ENCODE measurements around the gene GARS1. TPM values are rescaled to one million over a fixed set of nuclear protein-coding genes. Genes with fewer than 3 reads are reported as not detected.

GARS1 gene
- total and polyA plus RNA-seq, 9 of the 15 experiments (the other 6 are each of a cell fraction or from before 2014, with no cell fraction given), result 142 to 769 (median 272) TPM

DNA sequence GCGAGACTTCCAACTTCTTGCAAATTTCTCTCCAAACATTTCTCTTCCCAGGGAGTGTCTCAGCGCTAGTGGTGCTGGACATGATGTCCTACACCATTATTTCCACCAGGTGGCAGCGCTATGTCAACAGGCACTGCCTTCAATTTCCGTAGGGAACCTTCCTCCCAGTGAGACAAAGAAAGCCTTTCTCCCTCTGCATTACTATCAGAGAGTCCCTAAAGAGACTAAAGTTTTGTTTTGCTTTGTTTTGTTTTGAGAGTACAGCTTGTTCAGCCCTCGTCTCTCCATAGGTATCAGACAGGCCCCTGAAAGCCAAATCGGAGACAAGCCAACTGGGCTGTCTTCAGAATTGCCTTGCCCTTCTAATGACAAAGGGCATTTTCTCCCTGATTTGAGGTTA is 45.8 kb upstream of the GARS1 start (continued):
- TF ChIP-seq RAD21 (CRISPR knock-in tag; conservative IDR thresholded peaks at IDR 0.05 in 1 of 2, IDR thresholded peaks at IDR 0.05 in 1 of 2) (peak; percentile 57 to 80), KLF16 (IDR thresholded peaks at IDR 0.05) (0 out of 2 replicates have a peak, but pooled peaks have one; percentile 21), PYGO2 (tag; IDR thresholded peaks at IDR 0.05) (no peak), SNRNP70 (optimal IDR thresholded peaks at IDR 0.05; ENCODE audit: low read depth, low read length) (no peak), FOXK2 (conservative IDR thresholded peaks at IDR 0.05 in 1 of 2, IDR thresholded peaks at IDR 0.05 in 1 of 2; ENCODE audit: low read depth in 2 of 2) (peak; percentile 86 to 88), SMC3 (conservative IDR thresholded peaks at IDR 0.05; ENCODE audit: insufficient read depth, low read depth, low read length) (peak; percentile 38; the same call in 1 of the 2 replicates)
- TF ChIP-seq, protein P1, sequence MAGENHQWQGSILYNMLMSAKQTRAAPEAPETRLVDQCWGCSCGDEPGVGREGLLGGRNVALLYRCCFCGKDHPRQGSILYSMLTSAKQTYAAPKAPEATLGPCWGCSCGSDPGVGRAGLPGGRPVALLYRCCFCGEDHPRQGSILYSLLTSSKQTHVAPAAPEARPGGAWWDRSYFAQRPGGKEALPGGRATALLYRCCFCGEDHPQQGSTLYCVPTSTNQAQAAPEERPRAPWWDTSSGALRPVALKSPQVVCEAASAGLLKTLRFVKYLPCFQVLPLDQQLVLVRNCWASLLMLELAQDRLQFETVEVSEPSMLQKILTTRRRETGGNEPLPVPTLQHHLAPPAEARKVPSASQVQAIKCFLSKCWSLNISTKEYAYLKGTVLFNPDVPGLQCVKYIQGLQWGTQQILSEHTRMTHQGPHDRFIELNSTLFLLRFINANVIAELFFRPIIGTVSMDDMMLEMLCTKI (IDR thresholded peaks at IDR 0.05; ENCODE audit: partially characterized antibody), result no peak

DNA sequence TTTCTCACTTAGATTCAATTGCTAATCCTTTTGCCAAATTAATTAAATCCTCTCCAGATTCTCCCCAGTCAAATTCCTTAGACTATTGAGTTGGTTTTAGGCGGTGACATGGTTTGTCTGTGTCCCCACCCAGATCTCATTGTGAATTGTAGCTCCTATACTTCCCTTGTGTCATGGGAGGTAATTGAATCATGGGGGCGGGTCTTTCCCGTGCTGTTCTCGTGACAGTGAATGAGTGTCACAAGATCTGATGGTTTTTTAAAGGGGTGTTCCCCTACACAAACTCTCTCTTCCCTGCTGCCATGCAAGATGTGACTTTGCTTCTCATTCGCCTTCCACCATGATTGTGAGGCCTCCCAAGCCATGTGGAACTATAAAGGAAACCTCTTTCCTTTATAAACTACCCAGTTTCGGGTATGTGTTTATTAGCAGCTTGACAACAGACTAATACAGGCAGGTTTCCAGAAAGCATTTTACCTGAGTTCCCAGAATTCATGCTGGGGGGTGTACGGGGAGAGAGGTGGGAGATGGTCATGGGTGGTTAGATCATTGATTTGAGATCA is 44.7 kb upstream of the GARS1 start:
- H3K4me2 ChIP-seq (ENCODE audit: insufficient read depth, low read length), result no peak overlapping the region; the same call in 1 of the 2 replicates
- no peak for FAIRE-seq
- in situ Hi-C loops (cut with MboI), result no loop called here
- no peak for TF ChIP-seq HNRNPLL (IDR thresholded peaks at IDR 0.05; ENCODE audit: low read depth, low read length, poor library complexity, severe bottlenecking)
- no peak for TF ChIP-seq ZNF384 (IDR thresholded peaks at IDR 0.05; ENCODE audit: low read depth, low read length)
- TF ChIP-seq, protein P2, sequence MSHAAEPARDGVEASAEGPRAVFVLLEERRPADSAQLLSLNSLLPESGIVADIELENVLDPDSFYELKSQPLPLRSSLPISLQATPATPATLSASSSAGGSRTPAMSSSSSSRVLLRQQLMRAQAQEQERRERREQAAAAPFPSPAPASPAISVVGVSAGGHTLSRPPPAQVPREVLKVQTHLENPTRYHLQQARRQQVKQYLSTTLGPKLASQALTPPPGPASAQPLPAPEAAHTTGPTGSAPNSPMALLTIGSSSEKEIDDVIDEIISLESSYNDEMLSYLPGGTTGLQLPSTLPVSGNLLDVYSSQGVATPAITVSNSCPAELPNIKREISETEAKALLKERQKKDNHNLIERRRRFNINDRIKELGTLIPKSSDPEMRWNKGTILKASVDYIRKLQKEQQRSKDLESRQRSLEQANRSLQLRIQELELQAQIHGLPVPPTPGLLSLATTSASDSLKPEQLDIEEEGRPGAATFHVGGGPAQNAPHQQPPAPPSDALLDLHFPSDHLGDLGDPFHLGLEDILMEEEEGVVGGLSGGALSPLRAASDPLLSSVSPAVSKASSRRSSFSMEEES (CRISPR knock-in tag; IDR thresholded peaks at IDR 0.05), result peak; percentile 54; the same call in 1 of the 2 replicates
- 0 out of 2 replicates have a peak, but pooled peaks have one; percentile 22 for TF ChIP-seq POLR2H (tag; IDR thresholded peaks at IDR 0.05; ENCODE audit: low read depth)
- peak; percentile 85 for TF ChIP-seq ZNF175 (CRISPR knock-in tag; IDR thresholded peaks at IDR 0.05; ENCODE audit: low read depth)
- peak; percentile 58 for TF ChIP-seq MEIS2 (IDR thresholded peaks at IDR 0.05; ENCODE audit: partially characterized antibody)
- peak; percentile 45; the same call in 1 of the 2 replicates for TF ChIP-seq SOX6 (IDR thresholded peaks at IDR 0.05)
- TF ChIP-seq HSF4 (CRISPR knock-in tag; IDR thresholded peaks at IDR 0.05; ENCODE audit: borderline replicate concordance), result no peak
- TF ChIP-seq ZNF583 (CRISPR knock-in tag; IDR thresholded peaks at IDR 0.05), result 0 out of 2 replicates have a peak, but pooled peaks have one; percentile 54

More for the DNA sequence above, 44.7 kb upstream of the GARS1 start:
- ChIA-PET POLR2A (interaction anchor here (0.6 kb wide), 1 partner anchor 69 kb away, joined by 3 read pairs; no protein-coding TSS in a partner anchor), CTCF (ENCODE audit: low intra/inter-chr PET ratio) (interaction anchor here (0.7 to 3.0 kb wide), 3 partner anchors 14 to 574 kb away, joined by 3 to 22 read pairs (median 14); no protein-coding TSS in a partner anchor)
- DNase-seq (ENCODE audit: extremely low read depth in 1 of 4, low spot score in 3 of 4), result peak in 1 of 4 experiments; percentile 41
- no peaks in the 10 kb centered on the region for H3K79me2 ChIP-seq (ENCODE audit: control insufficient read depth, insufficient read depth, low read length)
- H3K9me3 ChIP-seq (replicated peaks; ENCODE audit: control insufficient read depth, insufficient read depth, low read depth, low read length), result no peaks in the 10 kb centered on the region
- H3K27ac ChIP-seq (ENCODE audit: extremely low read depth, low read depth, low read length), result no peak overlapping the region
- H3K4me1 ChIP-seq (replicated peaks in 1 of 2; ENCODE audit: control insufficient read depth in 2 of 2, insufficient read depth in 2 of 2, low read length in 2 of 2), result peaks cover 0 to 10% of the 10 kb centered on the region in 2 experiments; a peak in 3 of 5 replicates
- H2AFZ ChIP-seq (ENCODE audit: low read depth, low read length), result no peak overlapping the region
- no peak overlapping the region for H3K4me3 ChIP-seq
- no peak overlapping the region for H3K9ac ChIP-seq (ENCODE audit: insufficient read depth in 1 of 2, low read depth in 2 of 2, low read length in 2 of 2)
- 28% methylated on average over 7 of the region's 7 CpGs for WGBS (ENCODE audit: insufficient coverage, low coverage, missing lambda C conversion rate)
- no peaks in the 10 kb centered on the region for H3K9me1 ChIP-seq (ENCODE audit: control insufficient read depth, insufficient read depth, low read length)
- ATAC-seq, result peak; percentile 53; the same call in 2 of the 3 replicates
- H3K27me3 ChIP-seq (ENCODE audit: control insufficient read depth in 2 of 2, insufficient read depth in 2 of 2, low read length in 2 of 2), result no peaks in the 10 kb centered on the region
- intact Hi-C loops (cut with micrococcal nuclease), result loop anchor here (5.0 kb wide), 1 partner anchor 38 kb away; no protein-coding TSS in a partner anchor
- H4K20me1 ChIP-seq (replicated peaks; ENCODE audit: control insufficient read depth, insufficient read depth, low read length), result no peaks in the 10 kb centered on the region; the same call in 1 of the 2 replicates
- BruUV-seq (replicated peaks), result no TSS peak
- H3K36me3 ChIP-seq (ENCODE audit: control insufficient read depth, insufficient read depth, low read length), result no peaks in the 10 kb centered on the region
